ENCODE measurements around the gene THBS3. TPM values are rescaled to one million over a fixed set of nuclear protein-coding genes. Genes with fewer than 3 reads are reported as not detected.

THBS3 gene
- total and polyA plus RNA-seq, 9 of the 15 experiments (the other 6 are each of a cell fraction or from before 2014, with no cell fraction given) = 0.59 to 8.3 (median 3.2) TPM

DNA sequence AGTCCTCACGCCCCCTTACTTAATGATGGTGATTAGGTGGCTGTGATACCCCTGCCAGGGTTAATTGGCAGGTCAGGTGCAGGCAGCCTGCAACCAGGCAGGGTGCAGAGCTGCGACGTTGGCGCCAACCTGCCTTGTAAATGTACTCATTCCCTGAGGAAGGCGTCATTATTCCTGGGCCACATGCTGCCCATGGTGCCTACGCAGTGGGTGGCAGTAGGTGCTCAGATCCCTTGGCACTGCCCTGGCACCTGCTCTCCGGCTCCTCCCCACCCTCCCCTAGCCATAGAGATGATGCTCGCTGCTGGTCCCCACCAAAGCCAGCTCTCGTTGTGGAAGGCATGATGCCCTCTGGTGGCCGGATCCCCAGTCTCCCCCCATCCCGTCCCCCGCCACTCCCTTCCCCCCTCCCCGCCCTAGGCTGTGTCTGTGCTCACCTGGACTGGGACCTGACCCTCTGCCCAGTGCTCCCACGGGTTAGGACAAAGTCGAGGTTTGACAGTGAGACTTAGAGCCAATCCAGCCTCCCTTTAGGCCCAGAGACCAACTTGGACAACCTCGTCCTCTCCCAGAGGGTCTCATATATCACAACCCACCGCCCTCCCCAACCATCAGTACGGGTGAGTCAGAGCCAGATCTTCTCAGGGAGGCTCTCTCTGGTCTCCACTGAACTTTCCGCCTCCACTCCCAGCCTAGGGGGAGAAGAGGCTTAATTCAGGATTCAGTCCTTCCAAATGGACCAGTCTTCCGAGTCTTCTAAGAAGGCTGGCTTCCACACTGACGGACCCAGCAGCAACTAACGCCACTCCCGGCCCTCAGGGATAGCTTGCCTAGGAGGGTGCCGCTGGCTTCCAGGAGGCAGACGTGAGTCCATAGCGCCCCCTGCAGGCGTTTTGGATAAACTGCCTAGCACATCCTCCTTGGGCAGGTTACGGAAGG lies 40.3 kb downstream of the THBS3 start (continued):
- TF ChIP-seq, protein P1, sequence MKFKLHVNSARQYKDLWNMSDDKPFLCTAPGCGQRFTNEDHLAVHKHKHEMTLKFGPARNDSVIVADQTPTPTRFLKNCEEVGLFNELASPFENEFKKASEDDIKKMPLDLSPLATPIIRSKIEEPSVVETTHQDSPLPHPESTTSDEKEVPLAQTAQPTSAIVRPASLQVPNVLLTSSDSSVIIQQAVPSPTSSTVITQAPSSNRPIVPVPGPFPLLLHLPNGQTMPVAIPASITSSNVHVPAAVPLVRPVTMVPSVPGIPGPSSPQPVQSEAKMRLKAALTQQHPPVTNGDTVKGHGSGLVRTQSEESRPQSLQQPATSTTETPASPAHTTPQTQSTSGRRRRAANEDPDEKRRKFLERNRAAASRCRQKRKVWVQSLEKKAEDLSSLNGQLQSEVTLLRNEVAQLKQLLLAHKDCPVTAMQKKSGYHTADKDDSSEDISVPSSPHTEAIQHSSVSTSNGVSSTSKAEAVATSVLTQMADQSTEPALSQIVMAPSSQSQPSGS (CRISPR knock-in tag; IDR thresholded peaks at IDR 0.05) = no peak
- TF ChIP-seq, protein P2, sequence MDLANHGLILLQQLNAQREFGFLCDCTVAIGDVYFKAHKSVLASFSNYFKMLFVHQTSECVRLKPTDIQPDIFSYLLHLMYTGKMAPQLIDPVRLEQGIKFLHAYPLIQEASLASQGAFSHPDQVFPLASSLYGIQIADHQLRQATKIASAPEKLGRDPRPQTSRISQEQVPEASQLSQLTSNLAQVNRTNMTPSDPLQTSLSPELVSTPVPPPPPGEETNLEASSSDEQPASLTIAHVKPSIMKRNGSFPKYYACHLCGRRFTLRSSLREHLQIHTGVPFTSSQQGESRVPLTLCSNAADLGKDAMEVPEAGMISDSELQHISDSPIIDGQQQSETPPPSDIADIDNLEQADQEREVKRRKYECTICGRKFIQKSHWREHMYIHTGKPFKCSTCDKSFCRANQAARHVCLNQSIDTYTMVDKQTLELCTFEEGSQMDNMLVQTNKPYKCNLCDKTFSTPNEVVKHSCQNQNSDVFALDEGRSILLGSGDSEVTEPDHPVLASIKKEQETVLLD (IDR thresholded peaks at IDR 0.05) = no peak
- TF ChIP-seq, protein P3, sequence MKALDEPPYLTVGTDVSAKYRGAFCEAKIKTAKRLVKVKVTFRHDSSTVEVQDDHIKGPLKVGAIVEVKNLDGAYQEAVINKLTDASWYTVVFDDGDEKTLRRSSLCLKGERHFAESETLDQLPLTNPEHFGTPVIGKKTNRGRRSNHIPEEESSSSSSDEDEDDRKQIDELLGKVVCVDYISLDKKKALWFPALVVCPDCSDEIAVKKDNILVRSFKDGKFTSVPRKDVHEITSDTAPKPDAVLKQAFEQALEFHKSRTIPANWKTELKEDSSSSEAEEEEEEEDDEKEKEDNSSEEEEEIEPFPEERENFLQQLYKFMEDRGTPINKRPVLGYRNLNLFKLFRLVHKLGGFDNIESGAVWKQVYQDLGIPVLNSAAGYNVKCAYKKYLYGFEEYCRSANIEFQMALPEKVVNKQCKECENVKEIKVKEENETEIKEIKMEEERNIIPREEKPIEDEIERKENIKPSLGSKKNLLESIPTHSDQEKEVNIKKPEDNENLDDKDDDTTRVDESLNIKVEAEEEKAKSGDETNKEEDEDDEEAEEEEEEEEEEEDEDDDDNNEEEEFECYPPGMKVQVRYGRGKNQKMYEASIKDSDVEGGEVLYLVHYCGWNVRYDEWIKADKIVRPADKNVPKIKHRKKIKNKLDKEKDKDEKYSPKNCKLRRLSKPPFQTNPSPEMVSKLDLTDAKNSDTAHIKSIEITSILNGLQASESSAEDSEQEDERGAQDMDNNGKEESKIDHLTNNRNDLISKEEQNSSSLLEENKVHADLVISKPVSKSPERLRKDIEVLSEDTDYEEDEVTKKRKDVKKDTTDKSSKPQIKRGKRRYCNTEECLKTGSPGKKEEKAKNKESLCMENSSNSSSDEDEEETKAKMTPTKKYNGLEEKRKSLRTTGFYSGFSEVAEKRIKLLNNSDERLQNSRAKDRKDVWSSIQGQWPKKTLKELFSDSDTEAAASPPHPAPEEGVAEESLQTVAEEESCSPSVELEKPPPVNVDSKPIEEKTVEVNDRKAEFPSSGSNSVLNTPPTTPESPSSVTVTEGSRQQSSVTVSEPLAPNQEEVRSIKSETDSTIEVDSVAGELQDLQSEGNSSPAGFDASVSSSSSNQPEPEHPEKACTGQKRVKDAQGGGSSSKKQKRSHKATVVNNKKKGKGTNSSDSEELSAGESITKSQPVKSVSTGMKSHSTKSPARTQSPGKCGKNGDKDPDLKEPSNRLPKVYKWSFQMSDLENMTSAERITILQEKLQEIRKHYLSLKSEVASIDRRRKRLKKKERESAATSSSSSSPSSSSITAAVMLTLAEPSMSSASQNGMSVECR (CRISPR knock-in tag; IDR thresholded peaks at IDR 0.05) = no peak; the same call in 1 of the 2 replicates
- TF ChIP-seq, protein P4, sequence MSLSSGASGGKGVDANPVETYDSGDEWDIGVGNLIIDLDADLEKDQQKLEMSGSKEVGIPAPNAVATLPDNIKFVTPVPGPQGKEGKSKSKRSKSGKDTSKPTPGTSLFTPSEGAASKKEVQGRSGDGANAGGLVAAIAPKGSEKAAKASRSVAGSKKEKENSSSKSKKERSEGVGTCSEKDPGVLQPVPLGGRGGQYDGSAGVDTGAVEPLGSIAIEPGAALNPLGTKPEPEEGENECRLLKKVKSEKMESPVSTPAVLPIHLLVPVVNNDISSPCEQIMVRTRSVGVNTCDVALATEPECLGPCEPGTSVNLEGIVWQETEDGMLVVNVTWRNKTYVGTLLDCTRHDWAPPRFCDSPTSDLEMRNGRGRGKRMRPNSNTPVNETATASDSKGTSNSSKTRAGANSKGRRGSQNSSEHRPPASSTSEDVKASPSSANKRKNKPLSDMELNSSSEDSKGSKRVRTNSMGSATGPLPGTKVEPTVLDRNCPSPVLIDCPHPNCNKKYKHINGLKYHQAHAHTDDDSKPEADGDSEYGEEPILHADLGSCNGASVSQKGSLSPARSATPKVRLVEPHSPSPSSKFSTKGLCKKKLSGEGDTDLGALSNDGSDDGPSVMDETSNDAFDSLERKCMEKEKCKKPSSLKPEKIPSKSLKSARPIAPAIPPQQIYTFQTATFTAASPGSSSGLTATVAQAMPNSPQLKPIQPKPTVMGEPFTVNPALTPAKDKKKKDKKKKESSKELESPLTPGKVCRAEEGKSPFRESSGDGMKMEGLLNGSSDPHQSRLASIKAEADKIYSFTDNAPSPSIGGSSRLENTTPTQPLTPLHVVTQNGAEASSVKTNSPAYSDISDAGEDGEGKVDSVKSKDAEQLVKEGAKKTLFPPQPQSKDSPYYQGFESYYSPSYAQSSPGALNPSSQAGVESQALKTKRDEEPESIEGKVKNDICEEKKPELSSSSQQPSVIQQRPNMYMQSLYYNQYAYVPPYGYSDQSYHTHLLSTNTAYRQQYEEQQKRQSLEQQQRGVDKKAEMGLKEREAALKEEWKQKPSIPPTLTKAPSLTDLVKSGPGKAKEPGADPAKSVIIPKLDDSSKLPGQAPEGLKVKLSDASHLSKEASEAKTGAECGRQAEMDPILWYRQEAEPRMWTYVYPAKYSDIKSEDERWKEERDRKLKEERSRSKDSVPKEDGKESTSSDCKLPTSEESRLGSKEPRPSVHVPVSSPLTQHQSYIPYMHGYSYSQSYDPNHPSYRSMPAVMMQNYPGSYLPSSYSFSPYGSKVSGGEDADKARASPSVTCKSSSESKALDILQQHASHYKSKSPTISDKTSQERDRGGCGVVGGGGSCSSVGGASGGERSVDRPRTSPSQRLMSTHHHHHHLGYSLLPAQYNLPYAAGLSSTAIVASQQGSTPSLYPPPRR (CRISPR knock-in tag; IDR thresholded peaks at IDR 0.05; ENCODE audit: borderline replicate concordance) = no peak
- TF ChIP-seq MAZ (CRISPR knock-in tag; conservative IDR thresholded peaks at IDR 0.05 in 1 of 2, IDR thresholded peaks at IDR 0.05 in 1 of 2) (peak; percentile 53 to 72; a peak in 3 of 4 replicates), MEIS2 (IDR thresholded peaks at IDR 0.05; ENCODE audit: partially characterized antibody) (no peak), BACH1 (tag; IDR thresholded peaks at IDR 0.05) (no peak), KAT7 (CRISPR knock-in tag; IDR thresholded peaks at IDR 0.05; ENCODE audit: borderline replicate concordance) (no peak), SIN3A (IDR thresholded peaks at IDR 0.05; ENCODE audit: borderline replicate concordance in 2 of 2, control insufficient read depth in 1 of 2, low read depth in 2 of 2, low read length in 2 of 2) (no peak)
- TF ChIP-seq, protein P5, sequence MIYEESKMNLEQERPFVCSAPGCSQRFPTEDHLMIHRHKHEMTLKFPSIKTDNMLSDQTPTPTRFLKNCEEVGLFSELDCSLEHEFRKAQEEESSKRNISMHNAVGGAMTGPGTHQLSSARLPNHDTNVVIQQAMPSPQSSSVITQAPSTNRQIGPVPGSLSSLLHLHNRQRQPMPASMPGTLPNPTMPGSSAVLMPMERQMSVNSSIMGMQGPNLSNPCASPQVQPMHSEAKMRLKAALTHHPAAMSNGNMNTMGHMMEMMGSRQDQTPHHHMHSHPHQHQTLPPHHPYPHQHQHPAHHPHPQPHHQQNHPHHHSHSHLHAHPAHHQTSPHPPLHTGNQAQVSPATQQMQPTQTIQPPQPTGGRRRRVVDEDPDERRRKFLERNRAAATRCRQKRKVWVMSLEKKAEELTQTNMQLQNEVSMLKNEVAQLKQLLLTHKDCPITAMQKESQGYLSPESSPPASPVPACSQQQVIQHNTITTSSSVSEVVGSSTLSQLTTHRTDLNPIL (CRISPR knock-in tag; IDR thresholded peaks at IDR 0.05) = no peak
